ENCODE measurements around the gene KIF26B. TPM values are rescaled to one million over a fixed set of nuclear protein-coding genes. Genes with fewer than 3 reads are reported as not detected.

Gene KIF26B
- total RNA-seq, 2 donors from 2014 or later = not detected

DNA sequence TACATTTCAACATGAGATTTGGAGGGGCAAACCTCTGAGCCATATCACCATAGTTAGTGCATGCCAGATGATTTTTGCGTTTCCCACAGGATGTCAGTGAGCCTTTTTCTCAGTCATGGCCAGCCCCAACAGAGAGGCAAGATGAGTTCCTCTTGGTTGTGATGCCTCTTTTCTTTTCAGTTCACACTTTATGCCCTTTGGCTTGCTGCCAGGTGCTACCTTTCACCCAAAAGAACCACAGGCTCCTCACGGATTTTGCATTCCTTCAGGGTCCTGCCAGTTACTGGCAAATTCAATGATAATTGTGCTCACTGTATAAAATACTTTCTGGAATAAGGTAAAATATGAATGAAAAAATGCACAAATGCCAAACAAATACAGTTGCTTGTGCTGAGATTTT is 411.3 kb downstream of the KIF26B start:
- H3K4me1 Mint-ChIP-seq (ENCODE audit: low read depth in 2 of 2) = no peaks in the 10 kb centered on the region
- H3K9me3 Mint-ChIP-seq = no peaks in the 10 kb centered on the region
- no peak overlapping the region for H3K4me3 Mint-ChIP-seq
- ATAC-seq (no peak), DNase-seq (ENCODE audit: low spot score) (no peak)
- peaks cover 0 to 4% of the 10 kb centered on the region in 2 donors for H3K27me3 Mint-ChIP-seq
- no peaks in the 10 kb centered on the region for H3K36me3 Mint-ChIP-seq
- H3K27ac Mint-ChIP-seq = no peak overlapping the region

DNA sequence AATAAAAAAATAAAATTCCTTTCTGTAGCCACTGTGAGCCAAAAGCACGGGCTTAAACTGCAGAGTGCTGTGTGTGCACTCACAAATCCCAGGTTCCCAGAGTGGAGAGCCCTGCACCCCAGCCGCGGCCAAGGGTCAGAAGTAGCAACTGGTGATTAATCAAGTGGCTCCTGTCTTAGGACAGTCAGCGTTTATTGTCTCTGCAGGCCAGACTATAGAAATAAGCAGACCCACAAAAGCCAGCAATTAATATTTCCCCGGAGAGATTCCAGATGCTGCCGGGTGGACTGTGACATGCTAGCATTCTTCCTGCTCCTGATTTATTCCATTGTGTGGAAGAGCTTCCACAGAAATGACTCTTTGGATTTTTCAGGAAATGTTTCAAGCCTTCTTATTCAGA is 412.2 kb downstream of the KIF26B start:
- Mint-ChIP-seq H3K27ac (no peak overlapping the region), H3K27me3 (peaks cover 0 to 4% of the 10 kb centered on the region in 2 donors), H3K9me3 (no peaks in the 10 kb centered on the region), H3K36me3 (no peaks in the 10 kb centered on the region), H3K4me3 (no peak overlapping the region), H3K4me1 (ENCODE audit: low read depth in 2 of 2) (no peaks in the 10 kb centered on the region)
- DNase-seq (ENCODE audit: low spot score) (no peak), ATAC-seq (no peak)

- H3K4me1 Mint-ChIP-seq (ENCODE audit: low read depth in 2 of 2) = no peaks in the 10 kb centered on the region
- H3K36me3 Mint-ChIP-seq = no peaks in the 10 kb centered on the region
- H3K27me3 Mint-ChIP-seq = peaks cover 0 to 5% of the 10 kb centered on the region in 2 donors
- H3K9me3 Mint-ChIP-seq = no peaks in the 10 kb centered on the region
- H3K27ac Mint-ChIP-seq = no peak overlapping the region
- no peak overlapping the region for H3K4me3 Mint-ChIP-seq
- ATAC-seq (no peak), DNase-seq (ENCODE audit: low spot score) (no peak)
These were observed 417.1 kb downstream of the KIF26B start for GRCh38 chr1:245571815-245572294.

- H3K27me3 Mint-ChIP-seq = peaks cover 3 to 5% of the 10 kb centered on the region in 2 donors
- H3K36me3 Mint-ChIP-seq = no peaks in the 10 kb centered on the region
- H3K4me3 Mint-ChIP-seq = no peak overlapping the region
- H3K9me3 Mint-ChIP-seq = no peaks in the 10 kb centered on the region
- H3K27ac Mint-ChIP-seq = no peak overlapping the region
- no peaks in the 10 kb centered on the region for H3K4me1 Mint-ChIP-seq (ENCODE audit: low read depth in 2 of 2)
- ATAC-seq = no peak
- DNase-seq (ENCODE audit: low spot score) = no peak
These were observed 417.9 kb downstream of the KIF26B start for GRCh38 chr1:245572709-245573108.

GRCh38 chr1:245575710-245576109 is 420.9 kb downstream of the KIF26B start:
- H3K27ac Mint-ChIP-seq = no peak overlapping the region
- no peak for ATAC-seq
- H3K4me1 Mint-ChIP-seq (ENCODE audit: low read depth in 2 of 2) = no peaks in the 10 kb centered on the region
- H3K36me3 Mint-ChIP-seq = no peaks in the 10 kb centered on the region
- no peaks in the 10 kb centered on the region for H3K9me3 Mint-ChIP-seq
- DNase-seq (ENCODE audit: low spot score) = no peak
- no peak overlapping the region for H3K4me3 Mint-ChIP-seq
- peaks cover 8 to 14% of the 10 kb centered on the region in 2 donors for H3K27me3 Mint-ChIP-seq

GRCh38 chr1:245576323-245576722 is 421.5 kb downstream of the KIF26B start:
- no peaks in the 10 kb centered on the region for H3K36me3 Mint-ChIP-seq
- ATAC-seq (no peak), DNase-seq (ENCODE audit: low spot score) (no peak)
- H3K4me1 Mint-ChIP-seq (ENCODE audit: low read depth in 2 of 2) = no peaks in the 10 kb centered on the region
- H3K4me3 Mint-ChIP-seq = no peak overlapping the region
- no peaks in the 10 kb centered on the region for H3K9me3 Mint-ChIP-seq
- H3K27me3 Mint-ChIP-seq = peaks cover 8 to 19% of the 10 kb centered on the region in 2 donors
- H3K27ac Mint-ChIP-seq = no peak overlapping the region

GRCh38 chr1:245577191-245578157 is 422.7 kb downstream of the KIF26B start:
- Mint-ChIP-seq H3K4me1 (ENCODE audit: low read depth in 2 of 2) (no peaks in the 10 kb centered on the region), H3K4me3 (no peak overlapping the region), H3K27me3 (peaks cover 8 to 19% of the 10 kb centered on the region in 2 donors), H3K9me3 (no peaks in the 10 kb centered on the region), H3K27ac (no peak overlapping the region), H3K36me3 (no peaks in the 10 kb centered on the region)
- ATAC-seq (no peak), DNase-seq (ENCODE audit: low spot score) (no peak)

DNA sequence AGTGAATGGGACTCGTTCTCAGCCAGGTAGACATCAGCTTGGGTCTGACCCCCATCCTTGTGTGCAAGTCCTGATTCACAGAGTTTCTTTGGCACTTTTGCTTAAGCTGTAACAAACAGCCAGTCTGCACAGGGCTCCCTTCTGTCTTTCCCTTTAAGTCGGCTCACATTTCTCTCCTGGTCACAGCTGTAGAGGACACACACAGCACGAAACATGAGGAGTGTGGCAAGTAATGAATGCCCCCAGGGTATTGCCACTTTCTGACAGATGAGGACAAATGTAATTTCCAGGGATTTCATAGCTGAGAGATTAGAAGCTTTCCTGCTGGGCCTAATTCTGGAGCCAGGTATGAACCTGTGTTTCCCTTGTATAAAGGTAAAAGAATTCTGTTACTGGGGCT is 423.5 kb downstream of the KIF26B start:
- Mint-ChIP-seq H3K36me3 (no peaks in the 10 kb centered on the region), H3K27me3 (peaks cover 8 to 19% of the 10 kb centered on the region in 2 donors), H3K27ac (no peak overlapping the region), H3K4me3 (no peak overlapping the region), H3K9me3 (no peaks in the 10 kb centered on the region), H3K4me1 (ENCODE audit: low read depth in 2 of 2) (no peaks in the 10 kb centered on the region)
- ATAC-seq (no peak), DNase-seq (ENCODE audit: low spot score) (no peak)

GRCh38 chr1:245578771-245579170 is 424.0 kb downstream of the KIF26B start:
- no peak overlapping the region for H3K4me3 Mint-ChIP-seq
- ATAC-seq (no peak), DNase-seq (ENCODE audit: low spot score) (no peak)
- H3K4me1 Mint-ChIP-seq (ENCODE audit: low read depth in 2 of 2) = no peaks in the 10 kb centered on the region
- no peaks in the 10 kb centered on the region for H3K36me3 Mint-ChIP-seq
- H3K27ac Mint-ChIP-seq = no peak overlapping the region
- peaks cover 8 to 19% of the 10 kb centered on the region in 2 donors for H3K27me3 Mint-ChIP-seq
- H3K9me3 Mint-ChIP-seq = no peaks in the 10 kb centered on the region

DNA sequence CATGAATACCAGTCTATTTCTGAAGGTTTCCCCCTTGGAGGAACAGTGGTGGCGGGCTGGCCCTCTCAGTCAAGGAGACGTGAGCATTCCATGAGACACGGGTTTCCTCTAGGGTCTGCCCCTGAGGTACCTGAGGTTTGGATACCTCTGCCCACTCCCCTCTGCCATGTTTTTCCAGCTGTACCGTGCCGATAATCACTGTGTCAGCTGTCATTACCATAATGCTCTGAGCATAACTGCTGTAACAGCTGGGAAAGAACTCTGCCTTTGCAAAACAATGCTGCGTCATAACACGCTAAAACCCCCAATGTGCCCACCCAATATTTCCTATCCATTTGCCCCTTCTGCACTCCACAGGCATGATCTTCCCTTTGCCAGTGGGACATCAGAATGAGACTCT is 425.1 kb downstream of the KIF26B start:
- H3K9me3 Mint-ChIP-seq = no peaks in the 10 kb centered on the region
- H3K4me1 Mint-ChIP-seq (ENCODE audit: low read depth in 2 of 2) = no peaks in the 10 kb centered on the region
- peaks cover 8 to 19% of the 10 kb centered on the region in 2 donors for H3K27me3 Mint-ChIP-seq
- DNase-seq (ENCODE audit: low spot score) (no peak), ATAC-seq (no peak)
- H3K27ac Mint-ChIP-seq = no peak overlapping the region
- no peaks in the 10 kb centered on the region for H3K36me3 Mint-ChIP-seq
- H3K4me3 Mint-ChIP-seq = no peak overlapping the region

DNA sequence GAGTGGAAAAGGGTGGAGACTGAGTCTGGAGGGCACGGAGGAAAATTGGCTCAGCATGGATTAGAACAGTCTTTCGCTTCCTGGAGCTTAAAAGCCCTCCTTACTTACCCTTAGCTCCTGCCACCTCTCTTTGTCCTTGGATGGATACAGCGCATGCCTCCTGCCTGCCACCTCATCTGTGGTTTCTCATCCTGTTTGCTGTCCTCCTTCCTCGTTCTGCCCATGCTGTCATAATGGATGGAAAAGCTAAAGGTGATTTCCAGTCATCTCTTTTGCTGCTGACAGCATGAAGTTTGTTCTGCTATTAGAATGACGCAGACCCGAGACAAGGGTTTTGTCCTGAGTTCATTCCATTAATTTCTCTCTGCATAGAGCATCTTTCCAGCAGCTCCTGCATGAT is 425.9 kb downstream of the KIF26B start:
- H3K4me3 Mint-ChIP-seq = no peak overlapping the region
- no peak for ATAC-seq
- no peaks in the 10 kb centered on the region for H3K36me3 Mint-ChIP-seq
- H3K27ac Mint-ChIP-seq = no peak overlapping the region
- DNase-seq (ENCODE audit: low spot score) = no peak
- H3K9me3 Mint-ChIP-seq = no peaks in the 10 kb centered on the region
- peaks cover 8 to 19% of the 10 kb centered on the region in 2 donors for H3K27me3 Mint-ChIP-seq
- no peaks in the 10 kb centered on the region for H3K4me1 Mint-ChIP-seq (ENCODE audit: low read depth in 2 of 2)

DNA sequence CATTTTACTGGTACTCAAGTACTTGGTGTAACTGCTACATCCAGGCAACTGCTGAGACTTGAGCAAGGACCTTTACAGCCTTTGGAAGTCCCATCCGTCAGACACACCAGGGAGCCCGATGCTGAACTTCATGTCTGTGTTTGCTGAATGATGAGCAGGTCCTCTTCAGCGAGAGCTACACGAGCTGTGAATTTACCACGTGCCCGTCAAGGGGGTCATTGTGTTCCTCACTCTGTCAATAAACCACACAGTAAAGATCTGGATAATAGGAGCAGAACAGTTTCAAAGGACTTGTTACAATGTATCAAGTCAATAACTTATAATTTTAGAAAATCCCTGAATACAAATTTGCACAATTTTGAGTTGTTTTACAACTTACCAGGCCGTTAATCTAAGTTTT is 427.2 kb downstream of the KIF26B start:
- ATAC-seq = no peak
- H3K9me3 Mint-ChIP-seq = no peaks in the 10 kb centered on the region
- no peaks in the 10 kb centered on the region for H3K4me1 Mint-ChIP-seq (ENCODE audit: low read depth in 2 of 2)
- H3K4me3 Mint-ChIP-seq = no peak overlapping the region
- no peak for DNase-seq (ENCODE audit: low spot score)
- H3K36me3 Mint-ChIP-seq = no peaks in the 10 kb centered on the region
- peaks cover 8 to 14% of the 10 kb centered on the region in 2 donors for H3K27me3 Mint-ChIP-seq
- H3K27ac Mint-ChIP-seq = no peak overlapping the region

DNA sequence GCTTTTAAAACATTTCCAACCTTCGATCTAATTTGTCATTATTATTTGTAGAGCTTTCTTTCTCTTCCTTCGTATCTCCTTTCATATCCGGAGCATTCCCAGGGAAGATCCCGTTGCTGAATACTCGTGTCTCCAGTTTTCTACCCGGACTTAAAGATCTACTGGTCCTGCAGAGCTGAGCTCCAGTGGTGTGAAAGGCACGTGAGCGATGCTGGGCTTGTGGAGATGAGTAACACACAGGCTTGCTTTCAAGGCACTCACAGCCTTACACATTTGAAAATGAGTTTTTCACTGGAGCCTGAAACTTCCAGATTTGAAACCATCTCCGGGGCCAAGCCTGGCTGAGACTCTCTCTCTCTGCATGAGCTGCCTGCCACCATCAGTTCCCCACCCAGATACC is 428.3 kb downstream of the KIF26B start:
- Mint-ChIP-seq H3K27me3 (peaks cover 5 to 14% of the 10 kb centered on the region in 2 donors), H3K4me3 (no peak overlapping the region), H3K4me1 (ENCODE audit: low read depth in 2 of 2) (no peaks in the 10 kb centered on the region), H3K36me3 (no peaks in the 10 kb centered on the region), H3K9me3 (no peaks in the 10 kb centered on the region), H3K27ac (no peak overlapping the region)
- no peak for DNase-seq (ENCODE audit: low spot score)
- ATAC-seq = no peak

DNA sequence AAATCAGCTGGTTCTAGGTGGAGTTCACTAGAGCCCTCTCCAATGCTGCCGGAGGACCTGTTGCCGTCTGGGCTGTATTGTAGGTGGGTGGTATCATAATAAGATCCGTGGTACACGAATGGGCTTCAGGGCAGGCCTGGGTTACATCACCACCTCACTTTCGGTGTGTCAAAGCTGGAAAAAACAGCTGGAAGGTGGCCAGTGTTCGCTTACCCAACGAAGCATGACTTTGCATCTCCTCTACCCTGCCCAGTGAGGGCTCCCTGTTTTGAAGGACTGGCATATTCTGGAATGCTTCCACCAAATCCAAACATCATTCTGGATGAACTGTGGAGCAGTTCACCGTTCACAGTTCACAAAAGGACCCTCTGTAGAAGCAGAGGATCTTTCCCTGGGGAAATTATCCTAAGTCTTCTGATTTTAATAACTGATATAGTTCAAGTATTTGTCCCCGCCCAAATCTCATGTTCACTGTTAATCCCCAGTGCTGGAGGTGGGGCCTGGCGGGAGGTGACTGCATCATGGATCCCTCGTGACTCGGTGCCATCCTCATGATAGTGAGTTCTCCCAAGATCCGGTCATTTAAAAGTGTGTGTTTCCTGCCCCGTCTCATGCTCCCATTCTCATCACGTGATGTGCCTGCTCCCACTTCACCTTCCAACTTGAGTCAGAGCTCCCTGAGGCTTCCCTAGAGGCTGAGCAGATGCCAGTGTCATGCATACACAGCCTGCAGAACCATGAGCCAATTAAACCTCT is 429.0 kb downstream of the KIF26B start:
- Mint-ChIP-seq H3K27ac (no peak overlapping the region), H3K27me3 (peaks cover 5 to 14% of the 10 kb centered on the region in 2 donors), H3K36me3 (no peaks in the 10 kb centered on the region), H3K4me3 (no peak overlapping the region), H3K4me1 (ENCODE audit: low read depth in 2 of 2) (no peaks in the 10 kb centered on the region), H3K9me3 (no peaks in the 10 kb centered on the region)
- DNase-seq (ENCODE audit: low spot score) (no peak), ATAC-seq (no peak)
